ENCODE measurements around the gene USP40. TPM values are rescaled to one million over a fixed set of nuclear protein-coding genes. Genes with fewer than 3 reads are reported as not detected.

Gene USP40
- total and polyA plus RNA-seq, 2 donors (not counting 1 experiment from before 2014, with no cell fraction given): 19.8 to 37.0 TPM

DNA sequence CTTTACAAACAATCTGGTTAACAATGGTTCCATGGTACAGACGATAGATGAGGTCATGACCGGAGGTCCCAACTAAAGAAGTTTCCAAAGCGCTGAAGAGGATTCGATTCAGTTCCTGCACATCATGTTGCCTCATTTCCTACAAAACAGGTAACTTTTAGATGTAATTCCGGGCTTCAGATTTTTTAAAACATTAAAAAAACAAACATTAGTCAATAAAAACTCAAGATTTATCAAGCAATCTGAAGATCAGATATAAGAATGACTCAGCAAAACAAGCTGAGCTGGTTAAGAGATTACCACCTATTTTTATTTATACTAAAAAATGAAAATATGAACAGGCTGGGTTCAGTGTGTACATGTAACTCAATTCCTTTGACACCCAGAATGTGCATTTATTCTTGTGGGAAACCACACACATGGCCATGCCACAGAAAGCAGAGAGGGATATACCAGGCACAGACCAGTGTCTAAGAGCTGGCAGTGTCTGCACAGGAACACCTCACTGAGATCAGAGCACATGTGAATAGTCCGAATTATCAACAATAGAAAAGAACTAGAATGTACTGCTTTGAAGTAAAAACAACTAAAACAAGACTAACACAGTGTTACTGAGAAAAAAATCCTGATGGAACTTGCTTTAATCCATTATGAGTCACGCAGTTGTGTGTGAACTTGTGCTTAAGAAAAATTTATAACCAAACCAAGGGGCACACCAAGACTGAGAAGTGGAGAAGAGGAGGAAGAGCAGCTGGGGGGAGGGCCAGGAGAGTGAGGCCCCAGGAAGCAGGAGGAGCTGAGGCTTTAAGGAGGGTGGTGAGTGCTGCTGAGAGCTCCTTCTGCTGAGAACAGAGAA lies 9.5 kb downstream of the USP40 start:
- ATAC-seq (ENCODE audit: low read depth): no peak
- Histone ChIP-seq H3K27me3 (replicated peaks in 1 of 4; ENCODE audit: control extremely low read depth in 1 of 4, control insufficient read depth in 3 of 4, insufficient read depth in 4 of 4, low read length in 3 of 4) (no peaks in the 10 kb centered on the region), H2AFZ (ENCODE audit: insufficient read depth, low read depth, low read length, poor library complexity, severe bottlenecking) (no peak overlapping the region), H4K20me1 (ENCODE audit: control insufficient read depth, insufficient read depth, low read length, poor library complexity, severe bottlenecking) (no peaks in the 10 kb centered on the region), H3K27ac (ENCODE audit: low read length in 2 of 2) (peak overlapping the region in 1 of 2 donors; percentile 14), H3K36me3 (replicated peaks in 1 of 2; ENCODE audit: control extremely low read depth in 1 of 2, control insufficient read depth in 1 of 2, extremely low read depth in 1 of 2, insufficient read depth in 2 of 2, low read length in 1 of 2) (peaks cover 4 to 15% of the 10 kb centered on the region in 2 experiments), H3K4me1 (ENCODE audit: control insufficient read depth in 2 of 2, insufficient read depth in 2 of 2, low read length in 2 of 2) (peaks cover 0 to 3% of the 10 kb centered on the region in 2 donors), H3K79me2 (ENCODE audit: control insufficient read depth, insufficient read depth, low read length) (no peaks in the 10 kb centered on the region), H3K4me3 (ENCODE audit: control extremely low read depth in 1 of 5, extremely low read depth in 1 of 5, insufficient read depth in 1 of 5, low read depth in 2 of 5, low read length in 4 of 5) (no peak overlapping the region), H3K9ac (ENCODE audit: low read length) (no peak overlapping the region), H3K9me3 (ENCODE audit: control extremely low read depth in 1 of 3, control insufficient read depth in 2 of 3, insufficient read depth in 1 of 3, low read length in 2 of 3) (no peaks in the 10 kb centered on the region), H3K4me2 (replicated peaks; ENCODE audit: low read depth, low read length, poor library complexity, severe bottlenecking) (no peak overlapping the region)
- Mint-ChIP-seq H3K27ac (peak overlapping the region; percentile 8), H3K27me3 (no peaks in the 10 kb centered on the region), H3K9me3 (ENCODE audit: insufficient read depth) (no peaks in the 10 kb centered on the region), H3K4me1 (peaks cover 4% of the 10 kb centered on the region), H3K4me3 (no peak overlapping the region)
- WGBS (ENCODE audit: insufficient coverage): 98% methylated on average over 4 of the region's 7 CpGs
- no peak for TF ChIP-seq EZH2 (IDR thresholded peaks at IDR 0.05; ENCODE audit: borderline replicate concordance, insufficient read depth, low read depth, low read length, poor library complexity, severe bottlenecking)
- TF ChIP-seq, protein P1, sequence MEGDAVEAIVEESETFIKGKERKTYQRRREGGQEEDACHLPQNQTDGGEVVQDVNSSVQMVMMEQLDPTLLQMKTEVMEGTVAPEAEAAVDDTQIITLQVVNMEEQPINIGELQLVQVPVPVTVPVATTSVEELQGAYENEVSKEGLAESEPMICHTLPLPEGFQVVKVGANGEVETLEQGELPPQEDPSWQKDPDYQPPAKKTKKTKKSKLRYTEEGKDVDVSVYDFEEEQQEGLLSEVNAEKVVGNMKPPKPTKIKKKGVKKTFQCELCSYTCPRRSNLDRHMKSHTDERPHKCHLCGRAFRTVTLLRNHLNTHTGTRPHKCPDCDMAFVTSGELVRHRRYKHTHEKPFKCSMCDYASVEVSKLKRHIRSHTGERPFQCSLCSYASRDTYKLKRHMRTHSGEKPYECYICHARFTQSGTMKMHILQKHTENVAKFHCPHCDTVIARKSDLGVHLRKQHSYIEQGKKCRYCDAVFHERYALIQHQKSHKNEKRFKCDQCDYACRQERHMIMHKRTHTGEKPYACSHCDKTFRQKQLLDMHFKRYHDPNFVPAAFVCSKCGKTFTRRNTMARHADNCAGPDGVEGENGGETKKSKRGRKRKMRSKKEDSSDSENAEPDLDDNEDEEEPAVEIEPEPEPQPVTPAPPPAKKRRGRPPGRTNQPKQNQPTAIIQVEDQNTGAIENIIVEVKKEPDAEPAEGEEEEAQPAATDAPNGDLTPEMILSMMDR (IDR thresholded peaks at IDR 0.05): no peak
- intact Hi-C loops (cut with micrococcal nuclease): no loop called here
- POLR2A ChIA-PET: no interaction called here
- CTCF ChIA-PET: interaction anchor here (0.6 to 1.0 kb wide), 2 partner anchors 328 to 702 kb away, joined by 3 to 4 read pairs; no protein-coding TSS in a partner anchor
- DNase-seq: no peak

GRCh38 chr2:233553366-233553765 lies 13.2 kb downstream of the USP40 start:
- CTCF ChIA-PET: no interaction called here
- DNase-seq: no peak
- Histone ChIP-seq H3K9ac (ENCODE audit: low read length) (no peak overlapping the region), H3K27me3 (replicated peaks in 1 of 4; ENCODE audit: control extremely low read depth in 1 of 4, control insufficient read depth in 3 of 4, insufficient read depth in 4 of 4, low read length in 3 of 4) (no peaks in the 10 kb centered on the region), H3K27ac (ENCODE audit: low read length in 2 of 2) (no peak overlapping the region), H3K79me2 (ENCODE audit: control insufficient read depth, insufficient read depth, low read length) (no peaks in the 10 kb centered on the region), H3K36me3 (replicated peaks in 1 of 2; ENCODE audit: control extremely low read depth in 1 of 2, control insufficient read depth in 1 of 2, extremely low read depth in 1 of 2, insufficient read depth in 2 of 2, low read length in 1 of 2) (peaks cover 6 to 17% of the 10 kb centered on the region in 2 experiments), H3K4me3 (ENCODE audit: control extremely low read depth in 1 of 5, extremely low read depth in 1 of 5, insufficient read depth in 1 of 5, low read depth in 2 of 5, low read length in 4 of 5) (no peak overlapping the region), H3K4me2 (replicated peaks; ENCODE audit: low read depth, low read length, poor library complexity, severe bottlenecking) (no peak overlapping the region), H4K20me1 (ENCODE audit: control insufficient read depth, insufficient read depth, low read length, poor library complexity, severe bottlenecking) (no peaks in the 10 kb centered on the region), H3K9me3 (ENCODE audit: control extremely low read depth in 1 of 3, control insufficient read depth in 2 of 3, insufficient read depth in 1 of 3, low read length in 2 of 3) (no peaks in the 10 kb centered on the region), H2AFZ (ENCODE audit: insufficient read depth, low read depth, low read length, poor library complexity, severe bottlenecking) (no peak overlapping the region), H3K4me1 (ENCODE audit: control insufficient read depth in 2 of 2, insufficient read depth in 2 of 2, low read length in 2 of 2) (peaks cover 0 to 3% of the 10 kb centered on the region in 2 donors)
- H3K9me3 Mint-ChIP-seq (ENCODE audit: insufficient read depth): no peaks in the 10 kb centered on the region
- peaks cover 4% of the 10 kb centered on the region for H3K4me1 Mint-ChIP-seq
- H3K4me3 Mint-ChIP-seq: no peak overlapping the region
- no peak for TF ChIP-seq EZH2 (IDR thresholded peaks at IDR 0.05; ENCODE audit: borderline replicate concordance, insufficient read depth, low read depth, low read length, poor library complexity, severe bottlenecking)
- TF ChIP-seq, protein P1 (IDR thresholded peaks at IDR 0.05): no peak
- POLR2A ChIA-PET: interaction anchor here (1.1 kb wide), 1 partner anchor 13 kb away, joined by 4 read pairs; the partner anchor contains the start of gene USP40
- no peak for ATAC-seq (ENCODE audit: low read depth)
- intact Hi-C loops (cut with micrococcal nuclease): no loop called here
- H3K27me3 Mint-ChIP-seq: no peaks in the 10 kb centered on the region
- H3K27ac Mint-ChIP-seq: no peak overlapping the region

Measured in B cell (primary cell).